HG03558 (cell line): Measurements from ENCODE around the gene CLASRP.
"Not testable (repeated sequence)": the region's sequence is repeated elsewhere in the genome, so short reads cannot be mapped to it uniquely, and the experiment has no call there.

Experiments used
- ATAC-seq: cut with Tn5 transposase; IDR thresholded peaks from one replicate; pipeline ENCODE4 v1.9.1; 2021; ENCODE audit warnings: moderate number of reproducible peaks; ENCODE audit not compliant: unreplicated experiment; ENCODE audit errors: extremely low read depth

Gene CLASRP

GRCh38 chr19:45038931-45039893 is at the start of gene CLASRP:
Gene CLASRP, plus strand, starts transcription at chr19:45039045. Its CDS starts 1,168 bp downstream, at chr19:45040213.
- peak; percentile 67 for ATAC-seq

GRCh38 chr19:44990459-44990858 is 48.4 kb upstream of the CLASRP start:
- no peak for ATAC-seq

GRCh38 chr19:44990966-44991365 is 47.9 kb upstream of the CLASRP start:
- no peak for ATAC-seq

- no peak for ATAC-seq
These were observed 46.3 kb upstream of the CLASRP start for GRCh38 chr19:44992336-44993163.

GRCh38 chr19:44993526-44993925 is 45.3 kb upstream of the CLASRP start:
- ATAC-seq, result no peak

GRCh38 chr19:44993926-44994537 is 44.8 kb upstream of the CLASRP start:
- no peak for ATAC-seq

GRCh38 chr19:44998025-44998424 is 40.8 kb upstream of the CLASRP start:
- no peak for ATAC-seq

GRCh38 chr19:44999131-44999925 is 39.5 kb upstream of the CLASRP start:
- ATAC-seq, result not testable (repeated sequence)

GRCh38 chr19:45000665-45001064 is 38.2 kb upstream of the CLASRP start:
- ATAC-seq, result not testable (repeated sequence)

GRCh38 chr19:45001087-45001739 is 37.6 kb upstream of the CLASRP start, which contains the start of gene RELB:
Gene RELB, plus strand, starts transcription at chr19:45001464. Its CDS starts 116 bp downstream, at chr19:45001580.
- peak; percentile 35 for ATAC-seq

- ATAC-seq, result no peak
These were observed 35.4 kb upstream of the CLASRP start for GRCh38 chr19:45003485-45003884.

GRCh38 chr19:45005787-45006186 is 33.1 kb upstream of the CLASRP start:
- no peak for ATAC-seq

GRCh38 chr19:45008552-45008951 is 30.3 kb upstream of the CLASRP start:
- no peak for ATAC-seq

- ATAC-seq, result no peak
These were observed 29.1 kb upstream of the CLASRP start for GRCh38 chr19:45009625-45010255.

- ATAC-seq, result no peak
These were observed 28.5 kb upstream of the CLASRP start for GRCh38 chr19:45010306-45010705.

- ATAC-seq, result no peak
These were observed 26.9 kb upstream of the CLASRP start for GRCh38 chr19:45011959-45012358.

- ATAC-seq, result no peak
These were observed 22.2 kb upstream of the CLASRP start for GRCh38 chr19:45016388-45017314.

GRCh38 chr19:45019187-45019586 is 19.7 kb upstream of the CLASRP start:
- ATAC-seq, result no peak
